ENCODE measurements around the gene F2.
"Not testable (repeated sequence)": the region's sequence is repeated elsewhere in the genome, so short reads cannot be mapped to it uniquely, and the experiment has no call there.

F2 gene

DNA sequence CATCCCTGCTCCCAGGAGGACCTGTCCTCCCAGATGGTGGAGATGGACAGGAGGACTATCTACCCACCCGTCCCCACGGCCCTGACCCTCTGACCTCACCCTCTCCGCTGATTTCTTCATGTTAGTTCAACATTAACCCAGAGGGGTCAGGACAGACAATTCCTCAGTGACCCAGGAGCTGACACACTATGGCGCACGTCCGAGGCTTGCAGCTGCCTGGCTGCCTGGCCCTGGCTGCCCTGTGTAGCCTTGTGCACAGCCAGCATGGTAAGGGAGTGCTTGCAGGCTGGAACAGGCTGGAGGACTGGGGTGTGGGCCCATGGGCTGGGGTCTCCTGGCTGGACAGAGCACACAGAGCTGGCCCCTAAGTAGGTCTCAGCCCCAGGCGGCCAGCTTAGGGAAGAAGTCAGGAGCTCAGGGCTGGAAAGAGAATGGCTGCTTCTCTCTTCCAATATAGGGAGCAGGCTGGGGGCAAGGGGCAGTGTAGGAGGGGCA is at the start of gene F2:
TSS of gene F2 (plus strand) at position 166 of the 495 bp plus-strand sequence. CDS start at position 189, 23 bp downstream.
- no peak for DNase-seq (ENCODE audit: low read depth)

DNA sequence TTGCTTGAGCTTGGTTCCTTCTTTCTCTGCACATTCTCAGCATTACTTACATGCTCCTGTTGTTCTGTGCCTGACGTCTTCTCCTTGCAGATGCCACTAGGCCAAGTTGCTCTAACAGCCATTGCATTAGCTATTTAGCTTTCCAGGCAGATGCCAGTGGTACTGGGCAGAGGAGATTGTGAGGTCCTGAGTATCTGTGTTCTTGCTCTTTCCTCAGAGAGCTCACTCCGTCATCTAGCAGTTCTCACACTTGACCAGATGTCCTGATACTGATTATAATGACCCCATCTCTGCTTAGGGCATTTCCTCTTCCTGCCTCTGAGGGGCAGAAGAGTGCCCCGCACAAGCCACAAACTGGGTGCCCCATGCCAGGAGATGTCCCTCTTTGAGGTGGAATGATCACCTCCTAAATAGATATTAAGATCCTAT is 49.3 kb upstream of the F2 start:
- no peak for DNase-seq (ENCODE audit: low read depth)

DNA sequence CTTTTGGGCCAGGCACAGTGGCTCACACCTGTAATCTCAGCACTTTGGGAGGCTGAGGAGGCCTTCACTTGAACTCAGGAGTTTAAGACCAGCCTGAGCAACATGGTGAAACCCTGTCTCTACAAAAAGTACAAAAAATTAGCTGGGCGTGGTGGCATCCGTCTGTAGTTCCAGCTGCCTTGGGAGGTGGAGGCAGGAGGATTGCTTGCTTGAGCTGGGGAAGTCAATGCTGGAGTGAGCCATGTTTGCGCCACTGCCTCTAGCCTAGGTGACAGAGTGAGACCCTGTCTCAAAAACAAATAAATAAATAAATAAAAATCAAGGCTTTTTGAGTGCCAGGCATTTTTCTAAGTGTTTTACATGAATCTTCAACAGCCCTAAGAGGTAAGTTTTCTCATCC is 48.5 kb upstream of the F2 start:
- not testable (repeated sequence) for DNase-seq (ENCODE audit: low read depth)

DNA sequence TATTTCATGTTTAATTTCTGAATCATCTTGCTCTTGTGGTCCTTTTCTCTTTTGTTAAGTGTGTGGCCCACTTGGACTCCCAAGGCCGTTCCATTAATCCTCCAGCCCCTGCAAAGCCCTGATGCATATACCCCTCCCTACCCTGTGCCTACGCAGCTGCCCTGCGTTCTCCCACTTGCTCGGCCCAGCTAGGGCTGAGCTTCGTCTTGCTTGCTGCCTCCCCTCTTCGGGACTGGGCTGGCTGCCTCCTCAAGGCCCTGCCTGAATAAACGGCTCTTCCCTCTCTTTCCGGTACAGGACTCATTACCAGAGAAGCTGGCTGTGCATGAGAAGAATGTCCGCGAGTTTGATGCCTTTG is 47.1 kb upstream of the F2 start:
- DNase-seq (ENCODE audit: low read depth), result no peak

DNA sequence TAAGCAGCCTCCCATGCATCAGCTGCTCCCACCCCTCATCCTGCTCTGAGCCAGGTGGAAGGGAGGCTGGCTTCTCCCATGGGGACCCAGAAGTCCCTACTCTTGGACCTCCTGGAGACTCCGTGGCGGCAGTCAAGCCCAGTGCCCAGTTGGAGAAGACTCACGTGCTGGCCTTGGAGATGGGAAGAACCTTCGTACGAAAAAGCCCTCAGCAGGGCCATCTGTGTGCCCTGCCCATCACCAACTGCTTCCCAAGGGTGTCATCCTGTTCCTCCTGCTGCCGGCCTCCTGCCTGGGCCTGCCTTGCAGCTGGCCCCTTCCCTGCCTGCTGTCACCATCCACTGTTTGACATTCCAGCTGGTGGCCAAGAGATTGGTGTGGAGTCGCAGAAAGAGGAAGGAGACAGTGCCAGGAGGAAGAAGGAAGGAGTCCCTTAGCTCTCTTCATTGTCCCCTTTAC is 46.6 kb upstream of the F2 start:
- no peak for DNase-seq (ENCODE audit: low read depth)

DNA sequence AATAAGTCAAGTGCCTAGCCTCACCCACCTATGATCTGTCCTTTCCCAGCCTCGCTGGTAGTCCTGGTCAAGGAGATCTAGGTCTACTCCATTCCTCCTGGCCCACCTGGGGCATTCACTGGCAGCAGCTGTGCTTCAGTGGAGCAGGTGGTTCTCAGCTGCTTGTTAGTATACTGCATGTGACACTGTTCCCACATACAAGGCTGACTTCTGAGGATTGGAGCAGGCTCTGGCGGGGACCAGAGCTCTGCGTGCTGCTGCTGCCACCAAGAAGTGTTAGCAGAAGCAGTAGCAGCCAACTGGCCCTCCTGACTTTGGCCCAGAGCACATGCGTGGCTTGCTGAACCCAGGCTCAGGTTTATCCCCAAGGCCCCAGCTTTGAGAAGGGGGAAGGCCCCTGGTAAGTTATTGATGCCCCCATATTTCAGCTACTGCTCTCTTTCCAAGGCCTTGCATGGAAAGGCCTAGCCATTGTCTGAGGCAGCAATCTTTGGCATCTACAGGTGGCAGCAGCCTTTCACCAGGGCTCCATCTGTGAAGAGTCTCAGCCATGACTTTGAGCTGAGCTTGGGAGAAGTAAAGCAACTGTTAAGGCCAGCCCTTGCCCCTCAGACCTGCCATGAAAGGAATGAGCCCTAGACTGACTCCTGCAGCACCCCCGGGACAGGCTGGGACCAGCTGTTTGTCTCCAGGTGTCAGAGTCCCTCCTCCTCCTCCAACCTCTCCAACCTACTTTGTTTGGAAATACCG is 45.1 kb upstream of the F2 start:
- no peak for DNase-seq (ENCODE audit: low read depth)

DNA sequence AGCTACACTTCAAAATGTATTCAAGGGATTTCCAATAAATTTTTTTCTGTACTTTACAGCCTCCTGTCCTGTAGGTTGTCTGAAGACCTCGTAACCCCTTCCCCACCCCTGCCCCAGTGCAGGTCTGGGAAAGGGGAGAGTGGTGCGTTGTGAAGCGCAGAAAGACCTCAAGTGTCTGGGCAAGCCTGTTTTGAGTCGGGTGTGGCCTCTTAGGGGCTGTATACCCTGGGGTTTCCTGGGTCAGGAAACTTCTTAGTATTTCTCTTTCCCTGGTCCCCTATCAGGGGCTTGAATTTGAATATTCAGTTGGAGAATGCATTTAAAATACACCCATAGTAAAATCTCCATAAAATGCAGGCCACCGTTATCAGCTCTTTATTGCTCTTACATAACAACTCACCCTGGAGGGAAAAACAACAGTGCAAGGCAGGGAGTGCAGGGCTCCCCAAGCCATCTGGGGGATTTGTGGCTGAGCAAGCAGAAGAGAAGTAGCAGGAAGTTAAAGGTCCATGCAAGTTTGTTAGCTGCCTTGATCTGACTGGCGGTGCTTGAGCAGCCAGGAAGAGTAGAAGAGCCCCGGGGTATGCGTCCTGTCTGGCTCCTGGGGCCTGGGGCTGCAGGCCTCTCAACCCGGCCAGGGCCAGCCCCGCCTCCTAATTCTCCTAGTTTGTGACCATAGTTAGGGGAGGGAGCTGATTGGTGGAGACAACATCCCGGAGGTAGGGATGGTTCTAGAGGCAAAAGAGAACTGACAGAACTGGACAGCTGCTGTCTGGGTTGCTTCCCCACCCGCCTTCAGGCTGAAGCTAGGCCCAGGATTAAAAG is 44.3 kb upstream of the F2 start:
- no peak for DNase-seq (ENCODE audit: low read depth)

DNA sequence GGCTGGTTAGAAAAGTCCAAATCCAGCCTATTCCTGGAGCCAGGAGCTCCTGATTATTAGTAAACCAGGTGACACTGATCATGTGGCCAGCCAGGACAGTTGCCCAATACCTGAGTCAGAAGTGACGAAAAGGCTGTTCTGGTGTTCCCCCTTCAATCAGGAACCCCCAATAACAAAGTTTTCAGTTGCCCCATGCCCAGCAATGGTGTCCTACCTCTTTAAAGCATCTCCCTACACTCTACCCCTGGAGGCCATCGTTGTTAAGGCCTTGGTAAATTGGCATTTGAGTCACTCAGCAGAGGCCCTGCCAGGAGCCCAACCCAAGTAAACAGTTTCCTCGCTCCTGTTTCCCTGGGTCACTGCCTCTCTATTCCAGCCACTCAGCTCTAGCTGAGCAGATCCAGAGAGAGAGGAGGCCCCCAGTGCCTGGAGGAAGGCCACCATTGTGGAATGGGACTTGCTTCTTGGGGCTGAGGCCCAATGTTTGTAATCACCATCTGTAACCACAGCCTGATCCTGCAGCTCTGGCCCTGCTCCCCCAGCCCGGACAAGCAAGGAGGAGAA is 43.6 kb upstream of the F2 start:
- DNase-seq (ENCODE audit: low read depth), result no peak

DNA sequence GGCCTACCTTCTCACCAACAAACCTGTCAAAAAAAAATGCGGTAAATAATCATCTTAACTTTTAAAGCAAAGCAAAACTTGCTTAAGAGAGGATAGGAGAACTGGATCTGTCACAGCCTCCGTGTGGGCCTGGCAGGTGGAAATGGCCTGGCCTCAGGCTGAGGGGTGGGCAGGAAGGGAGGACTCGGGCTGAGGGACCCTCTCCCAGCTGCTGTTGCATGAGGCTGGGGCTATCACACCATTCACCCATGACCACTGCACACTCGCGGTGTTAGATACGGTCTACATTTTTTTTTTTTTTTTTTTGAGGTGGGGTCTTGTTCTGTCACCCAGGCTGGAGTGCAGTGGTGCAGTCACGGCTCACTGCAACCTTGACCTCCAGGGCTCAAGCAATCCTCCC is 43.1 kb upstream of the F2 start:
- no peak for DNase-seq (ENCODE audit: low read depth)

DNA sequence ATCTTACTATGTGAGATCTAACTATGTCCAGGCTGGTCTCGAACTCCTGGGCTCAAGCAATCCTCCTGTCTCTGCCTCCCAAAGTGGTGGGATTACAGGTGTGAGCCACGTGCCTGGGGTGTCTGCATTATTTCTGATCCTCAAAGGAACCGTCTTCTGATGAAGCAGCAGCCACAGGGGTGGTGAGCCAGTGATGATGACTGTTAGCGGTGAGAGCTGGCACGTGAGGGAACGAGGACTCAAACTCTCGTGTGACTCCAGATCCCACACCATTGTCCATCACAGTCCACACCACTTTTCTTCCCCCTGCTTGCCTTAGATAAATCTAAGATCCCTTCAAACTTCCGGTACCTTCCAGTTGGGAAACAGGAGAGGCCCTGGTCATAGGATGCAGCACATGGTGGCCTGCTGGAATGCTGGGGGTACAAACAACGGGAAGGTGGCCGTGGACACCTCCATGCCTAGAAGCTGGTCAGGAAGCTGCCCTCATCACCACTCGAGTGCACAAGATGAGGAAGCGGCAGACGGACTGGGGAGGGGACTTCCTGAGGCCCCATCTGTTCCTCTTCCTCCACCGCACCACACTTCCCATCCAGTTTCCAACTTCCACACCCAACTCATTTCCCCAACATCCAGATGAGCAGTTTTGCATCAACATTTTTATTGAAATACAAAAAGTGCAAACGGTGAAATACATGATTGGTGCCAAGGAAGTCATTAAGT is 42.4 kb upstream of the F2 start:
- no peak for DNase-seq (ENCODE audit: low read depth)

DNA sequence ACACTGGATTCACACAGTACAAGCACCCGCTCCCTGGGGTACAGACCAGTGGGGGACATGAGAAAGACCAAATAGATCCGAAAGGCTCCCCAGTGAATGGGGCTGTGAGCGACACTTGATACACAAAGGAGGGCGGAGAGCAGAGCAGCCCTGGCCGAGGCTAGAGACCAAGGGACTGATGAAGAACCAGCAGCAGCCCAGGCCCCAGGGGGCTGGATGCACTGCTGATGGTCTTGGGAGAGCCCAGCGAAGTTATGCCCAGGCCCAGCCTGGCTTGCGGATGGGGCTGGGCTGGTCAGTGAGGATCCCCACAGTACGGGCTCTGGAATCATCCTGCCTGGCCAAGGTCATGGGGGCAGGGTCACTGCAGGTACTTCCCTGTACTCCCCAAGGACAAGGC is 41.8 kb upstream of the F2 start:
- DNase-seq (ENCODE audit: low read depth), result no peak

DNA sequence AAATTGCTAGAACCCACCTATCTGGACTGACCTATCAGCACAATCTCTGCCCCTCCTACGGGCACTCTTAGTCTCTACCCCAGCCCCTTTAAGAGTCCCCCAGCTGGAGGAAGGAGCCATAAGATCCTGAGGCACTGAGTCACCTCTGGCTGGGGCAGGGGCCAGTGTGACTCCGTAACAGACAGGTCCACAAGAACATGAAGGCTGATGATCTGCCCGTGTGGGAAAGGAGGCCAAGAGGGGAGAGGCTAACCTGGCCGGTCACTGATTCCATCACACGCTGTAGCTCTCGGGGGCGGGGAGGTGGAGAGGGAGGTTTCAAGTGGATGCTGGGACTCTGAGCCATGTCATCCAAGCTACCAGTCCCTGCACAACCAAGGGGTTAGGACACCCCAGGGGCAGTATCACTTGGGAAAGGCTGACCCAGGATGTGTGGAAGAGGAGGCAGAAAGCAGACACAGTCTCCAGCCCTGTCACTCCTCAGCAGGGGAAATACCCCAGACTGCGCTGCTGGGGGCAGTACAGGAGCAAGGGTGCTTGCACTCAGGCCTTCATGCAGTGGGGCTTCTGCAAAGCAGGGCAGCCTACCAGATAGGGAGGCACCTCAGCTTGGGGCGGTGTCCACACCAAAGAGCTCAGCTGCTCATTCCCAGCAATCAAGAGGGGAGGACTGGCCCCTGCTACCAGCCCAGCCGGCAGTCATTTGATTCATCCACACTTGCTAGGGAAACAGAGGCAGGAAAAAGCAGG is 40.8 kb upstream of the F2 start:
- no peak for DNase-seq (ENCODE audit: low read depth)

DNA sequence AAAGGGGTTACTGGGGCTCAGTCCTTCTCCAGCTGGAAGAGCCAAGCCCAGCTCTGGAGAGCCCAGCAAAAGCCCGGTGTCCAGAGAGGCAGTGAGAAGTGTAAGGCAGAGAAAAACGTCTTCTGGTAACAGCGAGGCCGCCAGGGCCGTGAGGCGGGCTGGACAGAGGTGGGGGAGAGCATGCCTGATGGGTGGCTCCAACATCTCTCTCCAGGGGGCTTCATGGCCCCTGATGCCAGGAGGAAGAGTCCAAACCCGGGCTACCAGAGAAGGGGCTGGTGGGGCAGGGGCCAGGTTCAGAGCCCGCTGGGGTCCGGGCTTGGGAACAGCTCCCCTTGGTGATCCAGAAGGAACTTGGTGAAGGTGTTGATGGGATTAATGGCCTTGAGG is 40.3 kb upstream of the F2 start:
- no peak for DNase-seq (ENCODE audit: low read depth)

DNA sequence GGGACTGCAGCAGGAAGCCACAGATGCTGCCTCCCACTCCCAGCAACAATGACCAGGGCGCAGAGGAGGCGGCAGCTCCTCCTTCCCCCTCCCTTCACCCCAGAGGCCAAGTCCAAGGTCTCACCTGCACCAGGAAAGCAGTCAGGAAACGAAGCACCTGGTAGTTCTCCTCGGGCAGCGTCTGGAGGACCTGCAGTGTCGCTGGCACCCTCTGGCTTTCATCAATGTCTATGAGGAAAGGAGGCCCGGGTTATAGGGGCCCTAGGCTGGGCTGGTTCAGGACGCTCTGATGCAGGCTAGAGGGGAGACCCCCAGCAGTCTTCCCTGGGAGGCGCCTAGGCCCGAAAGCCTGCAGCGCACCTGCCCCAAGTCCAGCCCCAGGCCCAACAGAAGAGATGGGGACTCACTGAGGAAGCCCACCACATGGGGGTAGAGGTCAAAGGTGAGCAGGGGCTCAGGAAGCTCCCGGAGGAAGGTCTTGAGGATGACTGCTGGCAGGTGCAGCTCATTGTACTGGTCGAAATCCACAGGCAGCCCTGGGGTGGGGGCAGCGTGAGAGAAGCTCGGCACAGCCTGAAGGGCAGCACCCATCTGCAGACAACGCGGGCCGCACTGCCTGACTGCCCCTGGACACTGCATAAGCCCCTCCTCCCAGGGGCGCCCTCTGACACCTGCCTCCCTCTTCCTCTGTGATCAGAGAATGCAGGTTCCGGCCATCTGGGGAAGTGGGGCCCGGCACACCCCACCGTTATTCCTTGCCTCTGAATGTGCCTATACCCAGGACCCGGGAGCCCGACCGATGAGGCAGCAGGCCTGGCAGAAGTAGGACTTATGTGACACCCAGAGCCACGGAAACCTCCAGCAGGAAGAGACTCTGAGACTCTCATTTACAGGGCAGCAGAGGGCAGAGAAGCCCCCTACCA is 39.5 kb upstream of the F2 start:
- DNase-seq (ENCODE audit: low read depth), result no peak

DNA sequence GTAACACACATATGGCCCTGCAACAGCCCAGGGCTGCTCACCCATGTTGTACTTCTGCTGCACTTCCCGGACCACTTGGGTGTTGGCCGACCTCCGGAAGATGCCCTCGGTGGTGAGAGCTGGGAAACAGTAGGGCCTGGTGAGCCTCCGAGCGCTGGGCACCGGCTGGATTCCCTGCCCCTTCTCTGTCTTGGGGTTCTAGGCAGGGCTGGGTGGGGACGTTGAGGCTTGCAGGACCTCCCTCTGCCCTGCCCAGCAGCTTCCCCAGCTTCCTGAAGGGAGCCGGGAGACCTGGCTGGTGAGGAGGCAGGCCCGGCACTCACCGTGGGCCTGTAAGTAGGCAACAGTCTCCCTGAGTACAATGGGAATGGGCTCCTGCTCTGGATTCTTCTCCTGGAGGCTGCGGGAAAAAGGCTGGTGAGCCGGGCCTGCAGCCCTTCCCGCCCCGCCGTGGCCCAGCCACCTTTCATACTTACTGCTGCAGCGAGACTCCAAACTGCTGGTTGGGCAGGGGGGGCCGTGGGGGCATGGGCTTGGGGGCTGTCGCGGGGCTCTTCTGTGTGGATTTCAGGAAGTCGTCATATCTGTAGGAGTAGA is 38.8 kb upstream of the F2 start:
- DNase-seq (ENCODE audit: low read depth), result no peak

DNA sequence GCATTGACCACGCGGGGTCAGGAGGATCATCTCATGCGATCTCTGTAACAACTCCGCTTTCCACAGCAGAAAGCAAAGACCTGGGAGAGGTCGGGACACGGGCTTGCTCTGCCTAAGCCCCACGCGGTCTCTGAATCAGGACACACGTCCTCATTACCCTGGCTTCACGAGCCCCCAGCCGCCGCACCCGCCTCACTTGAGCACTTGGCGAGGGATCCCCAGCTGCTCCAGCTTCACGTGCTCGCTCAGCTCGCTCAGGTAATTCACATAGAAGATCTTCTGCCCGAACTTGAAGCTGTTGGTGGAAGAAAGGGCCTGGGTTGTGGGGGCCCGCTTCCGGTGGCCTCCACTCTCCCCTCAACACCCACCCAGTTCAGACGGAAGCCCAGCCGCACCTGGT is 38.2 kb upstream of the F2 start:
- no peak for DNase-seq (ENCODE audit: low read depth)

DNA sequence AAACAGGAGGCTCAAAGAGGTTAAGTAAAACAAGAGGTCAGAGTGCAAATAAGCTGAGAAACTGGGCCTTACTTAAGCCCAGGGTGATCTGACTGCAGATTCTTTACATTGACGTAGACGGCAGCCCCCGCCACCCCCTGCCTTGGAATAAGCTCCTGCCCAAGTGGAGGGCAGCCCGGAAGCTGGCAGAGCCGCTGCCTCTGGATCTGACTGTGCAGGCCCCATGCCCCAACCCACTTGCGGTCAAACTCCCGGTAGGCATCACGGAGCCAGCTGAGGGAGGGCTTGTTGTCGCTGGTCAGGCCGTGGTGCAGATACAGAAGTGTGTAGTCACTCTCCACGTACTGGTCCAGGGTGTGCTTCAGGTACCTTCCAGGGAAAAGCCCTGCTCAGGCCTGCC is 37.2 kb upstream of the F2 start:
- no peak for DNase-seq (ENCODE audit: low read depth)

DNA sequence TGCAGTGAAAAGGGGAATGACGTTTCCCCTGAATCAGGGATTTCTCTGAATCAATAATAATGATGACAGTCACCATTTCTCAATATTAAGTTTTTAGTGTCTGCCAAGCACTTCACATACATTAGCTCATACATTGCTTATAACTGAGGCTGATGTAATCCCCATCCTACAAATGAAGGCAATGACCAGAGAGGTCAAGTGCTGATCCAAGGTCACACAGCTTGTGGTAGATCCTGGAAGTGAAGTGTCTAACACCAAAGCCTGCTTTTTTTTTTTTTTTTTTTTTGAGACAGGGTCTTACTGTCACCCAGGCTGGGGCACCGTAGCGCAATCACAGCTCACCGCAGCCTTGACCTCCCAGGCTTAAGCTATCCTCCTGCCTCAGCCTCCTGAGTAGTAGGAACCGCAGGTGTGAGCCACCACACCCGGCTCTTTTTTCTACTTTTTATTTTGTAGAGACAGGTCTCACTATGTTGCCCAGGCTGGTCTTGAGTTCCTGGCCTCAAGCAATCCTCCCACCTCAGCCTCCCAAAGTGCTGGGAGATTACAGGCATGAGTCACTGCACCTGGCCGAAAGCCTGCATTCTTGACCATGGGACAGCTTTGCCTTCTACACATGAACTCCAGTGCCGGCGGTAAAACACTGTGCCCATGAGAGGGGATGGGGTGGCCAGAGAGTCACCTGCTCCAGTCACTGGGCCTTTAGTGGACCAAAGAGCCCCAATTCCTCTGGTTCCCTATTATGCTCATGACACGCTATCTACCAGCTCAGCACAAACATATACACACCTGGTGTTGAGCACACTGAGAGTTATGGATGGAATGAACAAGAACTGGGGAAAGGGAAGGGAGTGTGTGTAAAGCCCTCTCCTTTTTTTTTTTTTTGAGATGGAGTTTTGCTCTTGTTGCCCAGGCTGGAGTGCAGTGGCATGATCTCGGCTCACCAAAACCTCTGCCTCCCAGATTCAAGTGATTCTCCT is 36.0 kb upstream of the F2 start:
- DNase-seq (ENCODE audit: low read depth), result no peak

DNA sequence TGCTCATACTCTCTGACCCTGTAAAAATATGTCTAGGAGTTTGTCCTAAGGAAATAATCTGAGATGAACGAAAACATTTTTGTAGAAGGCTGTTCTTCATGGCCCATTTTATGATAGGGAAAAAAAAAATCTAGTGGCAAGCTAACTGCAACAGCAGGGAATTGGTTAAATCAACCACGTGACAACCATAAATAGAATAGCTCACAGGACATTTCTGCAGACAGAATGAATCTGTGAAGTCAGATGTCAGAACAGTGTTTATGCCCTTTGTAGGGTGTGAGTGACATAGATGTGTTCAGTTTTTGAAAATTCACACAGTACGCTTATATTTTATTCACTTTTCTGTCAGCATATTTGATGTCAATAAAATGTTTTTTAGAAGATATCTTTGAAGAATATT is 34.6 kb upstream of the F2 start:
- no peak for DNase-seq (ENCODE audit: low read depth)

All from activated gamma-delta T cell treated with anti-CD3 and anti-CD28 coated beads, Interleukin-2, amount 50 U/mL, for 16 hours (primary cell).